CD4-positive, alpha-beta T cell treated with Interleukin-4 for 4 hours (primary cell): ENCODE measurements around the gene BACE2.
"Not testable (repeated sequence)": the region's sequence is repeated elsewhere in the genome, so short reads cannot be mapped to it uniquely, and the experiment has no call there.

Source experiments
- DNase-seq: peaks from one replicate; pipeline ENCODE4 v3.0.0-alpha.2; 2020

BACE2 gene

DNA sequence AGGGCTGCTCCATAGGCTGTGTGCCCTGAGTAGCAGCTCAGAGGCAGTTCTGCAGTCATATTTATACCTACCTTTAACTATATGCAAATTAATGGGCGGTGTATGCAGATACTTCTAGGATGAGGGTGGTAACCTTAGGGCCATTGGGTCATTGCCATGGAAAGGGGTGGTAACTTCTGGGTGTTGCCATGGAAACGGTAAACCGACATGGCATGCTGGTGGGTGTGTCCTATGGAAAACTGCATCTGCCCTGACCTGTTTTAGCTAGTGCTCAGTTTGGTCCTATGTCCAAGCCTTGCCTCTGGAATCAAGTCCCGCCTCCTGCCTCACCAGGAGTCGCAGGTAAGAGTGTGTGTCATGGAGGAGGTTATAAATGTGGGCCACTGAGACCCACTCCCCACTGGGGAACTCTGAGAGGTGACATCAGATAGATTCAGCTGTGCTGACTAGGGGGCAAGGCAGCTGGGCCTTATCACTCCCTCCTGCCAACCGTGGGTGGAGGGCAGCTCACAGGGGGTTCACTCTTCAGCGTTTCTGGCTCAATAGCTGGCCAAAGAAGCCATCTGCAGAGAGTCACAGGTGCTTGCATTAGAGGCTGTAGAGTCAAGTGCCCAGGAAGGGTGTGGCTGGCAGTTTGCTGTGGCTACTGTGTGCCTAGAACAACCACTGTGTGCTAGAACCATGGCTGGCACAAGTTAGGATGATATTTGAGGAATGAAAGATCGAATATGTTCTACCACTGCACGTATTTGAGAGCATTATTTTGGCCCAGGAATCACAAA is 19.0 kb downstream of the BACE2 start:
- DNase-seq = no peak

DNA sequence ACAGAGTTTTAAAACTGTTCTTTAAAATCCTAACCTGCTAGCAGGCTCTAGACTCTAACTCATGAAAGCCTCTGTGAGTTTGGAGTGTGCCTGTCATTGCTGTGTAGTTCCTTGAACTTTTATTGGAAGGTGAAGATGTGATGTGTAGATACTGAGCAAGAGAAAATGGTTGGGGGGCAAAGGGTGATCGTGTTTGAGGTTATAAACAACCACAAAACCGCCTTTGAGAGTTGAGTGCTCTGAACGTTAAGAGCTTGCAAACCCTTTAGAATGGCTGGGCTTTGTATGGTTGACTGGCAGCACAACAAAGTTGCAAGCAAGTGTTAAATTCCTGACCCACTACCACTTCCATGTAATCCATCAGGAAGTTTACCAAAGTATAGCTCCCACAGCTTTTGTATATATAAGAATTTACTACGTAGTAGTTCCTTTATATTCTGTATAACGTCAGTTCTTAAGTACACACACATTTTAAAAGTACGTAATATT is 19.6 kb downstream of the BACE2 start:
- no peak for DNase-seq

DNA sequence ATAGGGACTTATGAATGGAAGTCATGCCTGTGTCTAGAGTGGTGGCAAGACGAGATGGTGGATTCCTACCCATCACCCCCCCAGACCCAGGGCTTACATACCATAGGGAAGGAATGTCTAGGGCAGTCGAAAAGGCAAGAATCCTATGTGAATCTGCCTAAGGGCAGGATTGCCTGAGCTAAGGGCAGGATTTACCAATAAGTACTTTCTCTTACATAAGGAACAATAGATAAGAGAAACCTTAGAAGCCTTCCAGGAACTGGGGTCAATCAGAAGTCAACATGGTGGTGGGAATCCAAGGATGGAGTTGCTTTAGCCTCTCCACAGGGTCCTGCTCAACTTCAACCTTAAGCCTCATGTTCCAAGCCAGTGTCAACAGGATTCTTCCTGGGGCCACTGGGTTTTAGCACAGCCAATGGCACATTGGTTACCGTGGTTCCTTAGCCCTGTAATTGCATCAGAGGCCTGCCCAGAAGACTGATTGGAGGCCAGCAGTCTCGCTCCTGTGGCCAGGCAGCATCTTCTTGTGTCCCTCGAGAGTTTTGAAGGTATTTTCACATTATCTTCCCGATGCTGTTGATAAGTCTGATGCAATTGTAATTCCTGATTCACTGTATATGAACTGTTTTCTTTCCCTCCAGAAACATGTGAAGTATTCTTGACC is 20.7 kb downstream of the BACE2 start:
- no peak for DNase-seq

DNA sequence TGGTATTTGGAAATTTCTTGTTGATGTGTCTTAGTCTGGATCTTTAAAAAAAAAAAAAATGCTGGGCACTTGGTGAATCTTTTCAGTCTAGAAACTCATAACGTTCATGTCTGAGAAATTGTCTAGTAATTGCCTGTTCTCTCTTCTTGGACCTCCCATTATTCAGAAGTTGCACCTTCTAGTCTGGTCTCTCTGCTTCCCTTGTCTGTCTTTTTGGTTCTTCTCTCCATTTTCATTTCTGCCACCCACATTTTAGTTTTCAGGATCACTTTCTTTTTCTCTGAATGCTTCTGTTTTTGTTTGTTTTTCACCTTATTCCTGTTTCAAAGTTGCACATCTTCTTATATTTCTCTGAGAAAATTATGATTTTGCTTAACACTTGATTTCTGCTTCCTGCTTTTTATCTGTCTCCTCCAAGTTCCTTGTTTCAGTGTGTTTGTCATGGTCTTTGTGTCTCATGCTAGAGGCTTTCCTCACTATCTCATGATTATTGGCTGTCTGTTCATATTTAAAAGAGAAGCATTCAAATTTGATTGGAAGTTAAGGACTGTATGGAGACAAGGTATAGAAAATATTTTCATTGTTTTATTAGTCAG is 21.3 kb downstream of the BACE2 start:
- DNase-seq = no peak

DNA sequence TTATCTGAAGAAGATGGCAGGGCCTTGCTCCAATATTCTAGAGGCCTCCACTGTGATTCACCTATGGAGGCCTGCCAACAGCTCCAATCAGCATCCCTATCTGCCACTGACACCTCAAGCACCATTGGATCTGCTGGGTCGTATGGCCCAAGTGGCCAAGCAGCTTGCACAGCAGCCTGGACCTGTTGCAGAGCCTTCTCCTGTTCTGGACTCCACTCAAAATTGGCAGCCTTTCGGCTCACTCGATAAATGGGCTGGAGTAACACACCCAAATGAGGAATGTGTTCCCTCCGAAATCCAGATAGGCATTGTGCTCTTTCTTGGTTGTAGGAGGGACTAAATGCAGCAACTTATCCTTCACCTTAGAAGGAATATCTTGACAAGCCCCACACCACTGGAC is 24.6 kb downstream of the BACE2 start:
- DNase-seq = not testable (repeated sequence)

DNA sequence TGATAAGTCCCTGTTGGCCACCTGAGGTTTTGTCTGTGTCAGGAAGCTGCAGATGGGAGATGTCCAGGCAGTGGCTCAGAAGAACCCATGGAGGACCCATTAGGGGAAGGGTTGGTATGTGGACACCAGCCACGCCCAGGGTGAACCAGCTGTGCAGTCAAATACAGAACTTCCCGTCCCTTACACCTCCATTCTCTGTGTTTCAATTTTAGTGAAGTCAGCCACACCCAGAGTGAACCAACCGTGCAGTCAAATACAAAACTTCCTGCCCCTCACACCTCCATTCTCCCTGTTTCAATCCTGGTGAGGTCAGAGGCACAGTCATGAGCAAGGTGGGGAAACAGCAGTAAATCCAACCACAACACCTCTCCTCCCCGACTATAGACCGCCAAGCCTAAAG is 27.4 kb downstream of the BACE2 start:
- DNase-seq = no peak

DNA sequence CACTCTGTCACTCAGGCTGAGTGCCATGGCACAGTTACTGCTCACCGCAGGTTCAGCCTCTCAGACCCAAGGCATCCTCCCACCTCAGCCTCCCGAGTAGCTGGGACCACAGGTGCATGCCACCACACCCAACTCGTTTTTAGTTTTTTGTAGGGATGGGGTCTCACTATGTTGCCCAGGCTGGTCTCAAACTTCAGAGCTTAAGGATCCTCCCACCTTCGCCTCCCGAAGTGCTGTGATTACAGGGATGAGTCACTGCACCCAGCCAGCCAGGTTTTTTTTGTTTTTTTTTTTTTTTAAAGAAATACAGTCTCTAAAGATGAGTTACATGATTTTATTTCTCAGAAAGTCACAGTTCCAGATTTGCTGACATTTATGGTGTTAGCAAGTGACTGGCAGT is 29.0 kb downstream of the BACE2 start:
- DNase-seq = no peak

DNA sequence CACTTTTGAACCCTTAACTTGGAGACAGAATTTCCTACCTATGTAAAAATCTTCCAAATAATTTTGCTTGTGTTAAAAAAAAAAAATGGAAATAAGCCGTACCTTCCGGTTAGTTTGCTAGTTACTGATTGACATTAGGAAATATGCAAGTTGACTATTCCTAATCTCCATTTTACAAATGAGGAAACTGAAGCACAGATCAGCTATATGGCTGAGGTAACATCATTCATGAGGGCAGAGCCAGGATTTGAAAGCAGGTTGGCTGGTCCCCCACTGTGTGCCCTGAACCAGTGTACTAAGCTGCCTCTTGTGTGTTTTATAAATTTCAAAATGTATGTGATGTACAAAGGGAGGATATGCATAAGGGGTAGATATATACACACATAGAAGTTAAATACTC is 29.6 kb downstream of the BACE2 start:
- DNase-seq = no peak

DNA sequence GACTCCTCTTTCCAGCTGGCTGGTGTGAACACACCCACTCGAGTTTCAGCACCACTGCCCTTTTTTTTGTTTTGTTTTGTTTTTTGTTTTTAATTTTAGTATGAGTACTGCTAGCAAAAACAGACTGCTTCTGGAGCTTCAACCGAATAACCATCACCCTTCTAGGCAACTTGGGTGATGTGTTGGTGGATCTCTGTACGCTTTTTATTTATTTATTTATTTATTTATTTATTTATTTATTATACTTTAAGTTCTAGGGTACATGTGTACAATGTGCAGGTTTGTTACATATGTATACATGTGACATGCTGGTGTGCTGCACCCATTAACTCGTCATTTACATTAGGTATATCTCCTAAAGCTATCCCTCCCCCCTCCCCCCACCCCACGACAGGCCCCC is 30.7 kb downstream of the BACE2 start:
- DNase-seq = not testable (repeated sequence)

DNA sequence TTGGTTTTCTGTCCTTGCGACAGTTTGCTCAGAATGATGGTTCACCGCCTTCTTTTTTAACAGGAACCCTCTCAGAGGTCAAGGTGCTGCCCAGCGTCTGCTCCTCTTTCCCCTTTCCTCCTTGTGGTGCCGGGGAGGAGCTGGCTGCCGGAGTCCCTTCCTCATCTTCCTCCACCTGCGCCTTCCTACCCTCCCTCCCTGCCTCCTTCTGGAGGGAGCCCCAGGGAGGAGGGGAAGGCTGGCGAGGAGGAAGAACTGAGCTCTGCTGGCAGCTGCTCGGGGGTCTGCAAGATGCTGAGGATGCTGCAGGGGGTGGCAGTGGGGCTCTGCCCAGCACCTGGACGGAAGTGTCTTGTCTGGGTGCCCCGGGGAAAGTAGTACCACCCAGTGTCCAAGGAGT is 31.2 kb downstream of the BACE2 start:
- DNase-seq = no peak

DNA sequence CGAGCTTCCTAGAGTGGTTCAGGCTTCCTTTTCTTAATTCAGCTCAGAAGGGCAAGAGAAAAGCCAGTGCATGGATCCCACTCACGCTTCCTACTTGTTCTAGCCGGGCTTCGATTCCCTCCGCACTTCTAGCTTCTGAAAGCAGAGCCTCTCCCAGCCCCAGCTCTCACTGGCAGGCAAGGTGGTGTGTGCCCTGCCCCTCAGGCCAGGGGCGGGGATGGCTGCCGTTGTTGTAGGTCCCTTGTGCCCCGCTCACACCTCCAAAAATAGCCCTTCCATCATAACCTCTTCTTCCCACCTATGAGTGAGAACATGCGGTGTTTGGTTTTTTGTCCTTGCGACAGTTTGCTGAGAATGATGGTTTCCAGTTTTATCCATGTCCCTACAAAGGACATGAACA is 31.6 kb downstream of the BACE2 start:
- no peak for DNase-seq

DNA sequence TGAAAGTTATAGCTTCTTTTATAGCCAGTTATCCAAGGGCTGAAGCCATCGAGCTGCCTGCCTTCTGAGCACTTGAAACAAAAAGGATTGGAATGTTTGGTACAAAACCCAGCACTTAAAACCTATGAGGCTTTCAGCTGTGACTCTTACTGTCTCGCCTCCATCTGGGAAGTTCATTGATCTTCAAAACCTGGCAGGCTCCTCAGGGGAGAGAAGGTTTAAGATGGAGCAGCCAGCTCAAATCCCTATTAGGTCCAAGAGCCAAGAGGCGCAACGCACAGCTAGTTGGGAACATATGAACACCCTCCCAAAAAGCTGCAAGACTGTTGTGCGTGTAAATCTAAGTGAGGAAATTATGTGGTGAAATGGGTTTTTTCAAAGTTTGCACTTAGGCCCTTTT is 33.4 kb downstream of the BACE2 start:
- no peak for DNase-seq

DNA sequence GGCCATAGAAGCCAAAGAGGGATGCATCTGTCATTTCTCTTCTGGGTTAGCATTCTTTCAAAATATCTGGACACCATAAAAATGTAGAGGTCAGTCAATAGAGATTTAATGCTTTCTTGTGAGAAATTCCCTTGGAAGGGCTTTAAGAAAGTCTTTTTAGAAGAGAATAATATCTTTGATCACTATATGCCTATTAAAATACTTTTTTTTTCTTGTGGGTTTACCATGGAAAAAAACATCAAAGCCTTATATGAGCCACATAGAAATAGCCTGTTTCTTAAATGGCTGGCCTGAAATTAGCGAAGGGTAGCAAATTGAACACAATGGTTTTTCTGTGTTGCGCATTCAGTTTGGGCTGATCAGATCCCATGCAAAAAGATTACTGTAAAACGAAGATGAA is 36.8 kb downstream of the BACE2 start:
- no peak for DNase-seq

DNA sequence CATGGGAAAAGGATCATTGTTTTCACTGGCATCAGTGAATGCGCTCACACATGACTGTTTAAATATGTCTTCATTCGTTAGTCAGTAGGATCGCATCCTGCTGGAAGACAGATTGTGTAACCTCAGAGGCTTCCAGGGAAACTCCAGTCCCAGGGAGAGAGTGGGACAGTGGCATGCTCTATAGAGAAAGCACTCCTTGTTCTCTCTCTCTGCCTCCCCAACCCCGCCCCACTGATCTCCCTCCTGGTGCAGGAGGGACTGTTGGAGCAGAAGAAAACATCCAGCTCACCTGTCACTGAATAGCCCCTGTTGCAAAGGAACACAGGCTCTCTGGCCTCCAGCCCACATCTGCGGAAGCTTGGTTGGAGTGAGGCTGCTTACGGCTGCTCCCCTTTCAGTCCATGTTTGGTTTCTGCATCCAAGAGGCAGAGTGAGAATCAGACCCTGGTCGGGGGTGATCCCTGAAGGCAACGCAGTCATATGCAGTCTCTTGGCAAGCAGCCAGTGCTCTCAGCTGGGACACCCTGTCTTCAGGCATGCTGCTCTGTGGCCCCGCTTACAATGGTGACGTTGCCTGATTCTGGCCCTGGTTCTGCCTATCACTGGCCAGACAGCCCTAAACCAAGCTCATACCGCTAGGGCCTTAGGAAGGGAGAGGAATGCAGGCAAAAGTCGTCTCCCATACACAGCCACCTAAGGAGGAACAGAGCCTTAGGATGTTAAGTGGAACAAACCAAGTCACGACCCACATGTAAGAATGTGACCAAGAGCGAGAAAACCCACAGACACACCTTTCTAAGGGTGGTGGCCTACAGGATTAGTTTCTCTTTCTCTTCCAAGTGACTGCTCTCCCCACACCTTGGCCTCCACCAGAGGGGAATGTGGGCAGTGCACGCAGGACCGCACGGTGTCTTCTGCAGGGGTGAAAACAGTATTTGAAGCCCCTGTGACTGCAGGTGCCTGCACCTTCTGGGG is 39.7 kb downstream of the BACE2 start:
- DNase-seq = no peak

DNA sequence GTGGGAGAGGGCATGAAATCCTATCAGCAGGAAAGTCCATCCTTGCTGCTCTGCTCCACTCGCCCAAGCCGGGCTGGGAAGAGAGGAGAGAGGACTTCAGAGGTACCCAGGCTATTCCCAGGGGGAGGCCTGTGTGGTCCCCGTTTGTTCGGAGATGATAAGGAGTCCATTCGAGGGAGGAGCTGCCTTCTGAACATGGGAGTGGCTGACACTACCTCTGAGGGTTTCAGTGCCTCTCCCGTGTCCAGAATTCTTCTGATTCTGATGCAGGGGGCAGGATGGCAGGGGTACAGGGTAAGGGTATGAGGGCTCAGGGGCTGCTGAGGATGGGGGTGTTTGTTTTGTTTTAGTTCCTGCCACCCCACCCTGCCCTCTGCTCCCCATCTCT is 40.4 kb downstream of the BACE2 start:
- no peak for DNase-seq

DNA sequence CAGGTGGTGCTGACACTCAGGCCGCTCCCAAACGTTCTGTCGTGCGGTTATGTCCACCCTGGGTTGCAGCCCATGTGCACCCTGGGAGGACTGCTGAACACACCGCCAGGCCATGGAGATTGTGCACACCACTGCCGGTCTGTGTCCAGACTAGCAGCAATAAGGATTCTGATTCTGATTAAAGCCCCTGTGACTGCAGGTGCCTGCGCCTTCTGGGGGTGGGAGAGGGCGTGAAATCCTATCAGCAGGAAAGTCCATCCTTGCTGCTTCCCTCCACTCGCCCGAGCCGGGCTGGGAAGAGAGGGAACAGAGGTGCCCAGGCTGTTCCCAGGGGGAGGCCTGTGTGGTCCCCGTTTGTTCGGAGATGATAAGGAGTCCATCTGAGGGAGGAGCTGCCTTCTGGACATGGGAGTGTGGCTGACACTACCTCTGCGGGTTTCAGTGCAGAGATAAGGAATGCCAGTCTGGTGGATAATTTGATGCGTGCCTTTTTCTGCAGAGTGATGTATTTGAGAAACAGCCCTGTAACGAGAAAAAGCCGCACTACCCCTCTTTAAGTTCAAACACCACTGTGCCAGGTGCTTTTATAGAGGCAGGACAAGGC is 41.2 kb downstream of the BACE2 start:
- DNase-seq = no peak

DNA sequence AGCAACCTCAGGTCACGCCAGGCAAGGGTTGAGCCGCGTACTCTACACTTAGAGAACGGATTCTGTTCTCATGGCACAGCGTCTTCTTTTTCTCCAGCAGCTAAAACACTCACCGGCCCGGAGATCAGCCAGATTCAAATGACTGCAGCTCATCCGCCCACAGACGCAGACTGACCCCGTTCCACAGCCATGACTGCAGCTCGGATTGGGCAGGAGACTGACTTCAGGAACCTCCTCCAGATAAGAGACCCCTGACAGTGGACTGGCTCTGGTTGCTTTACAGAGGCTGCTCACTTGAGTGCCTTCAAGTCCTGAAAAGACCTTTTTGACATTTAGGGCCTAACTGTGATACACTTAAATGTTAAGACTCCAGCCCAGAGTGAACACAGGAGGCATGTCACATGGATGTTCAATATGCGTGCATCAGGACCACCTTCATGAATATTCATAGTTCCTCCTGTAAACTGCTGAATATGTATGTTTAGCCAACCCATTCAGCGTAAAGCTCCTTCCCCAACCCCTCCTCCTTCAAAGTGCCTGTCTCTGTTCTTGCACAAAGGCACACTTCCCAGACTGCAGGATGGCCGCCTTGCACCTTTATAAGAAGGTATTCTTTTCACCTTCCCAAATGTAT is 42.6 kb downstream of the BACE2 start:
- no peak for DNase-seq

DNA sequence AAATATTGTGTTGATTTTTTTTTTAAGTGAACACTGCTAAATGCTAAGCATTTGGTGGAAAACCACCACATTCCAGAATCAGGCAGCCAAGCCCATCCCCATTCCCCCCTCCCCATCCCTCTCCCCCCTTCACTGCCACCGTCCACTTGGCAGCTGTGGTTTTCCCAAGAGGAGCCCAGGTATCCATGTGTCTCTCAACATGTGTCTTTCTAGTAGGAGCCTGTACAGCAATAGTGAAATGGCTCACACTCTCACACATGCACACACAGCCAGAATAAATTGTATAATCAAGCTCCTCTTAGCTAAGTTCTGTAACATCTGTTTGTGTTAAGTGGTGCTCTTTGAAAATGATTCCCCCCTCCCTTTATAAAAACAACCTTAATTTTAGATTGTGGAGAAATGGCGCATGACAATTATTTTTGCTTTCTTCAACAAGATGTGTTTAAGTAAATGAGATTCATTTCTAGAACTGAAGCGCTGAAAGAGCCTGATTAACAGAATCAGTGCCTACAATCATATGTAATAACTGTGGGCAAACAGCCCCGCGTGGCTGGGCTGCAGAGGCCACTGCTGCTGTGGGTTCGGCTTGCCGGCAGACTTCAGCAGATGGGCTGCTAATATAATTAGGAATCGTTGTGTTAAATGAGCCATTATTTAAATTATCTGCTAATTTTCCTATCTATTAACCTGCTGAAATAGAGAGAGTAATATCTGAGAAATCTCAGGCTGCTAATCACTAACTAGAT is 43.3 kb downstream of the BACE2 start:
- no peak for DNase-seq

DNA sequence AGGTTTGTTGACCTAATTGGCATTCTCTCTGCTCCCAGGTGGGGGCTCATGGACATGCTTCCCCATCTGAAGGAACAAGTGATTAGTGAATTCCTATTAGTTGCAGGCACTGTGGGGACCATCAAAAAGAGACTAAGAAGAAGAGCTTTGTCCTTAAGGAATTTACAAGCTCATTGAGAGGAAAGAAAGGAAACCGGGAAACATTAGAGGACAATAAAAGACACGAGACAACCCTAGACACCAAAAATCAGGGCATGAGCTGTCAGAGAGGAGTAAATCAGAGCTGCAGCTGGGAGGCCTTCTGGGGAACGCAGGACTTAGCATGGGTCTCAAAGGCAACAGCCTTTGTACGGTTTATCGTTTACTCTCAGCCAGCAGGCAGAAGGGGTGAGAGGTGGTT is 45.1 kb downstream of the BACE2 start:
- DNase-seq = no peak

DNA sequence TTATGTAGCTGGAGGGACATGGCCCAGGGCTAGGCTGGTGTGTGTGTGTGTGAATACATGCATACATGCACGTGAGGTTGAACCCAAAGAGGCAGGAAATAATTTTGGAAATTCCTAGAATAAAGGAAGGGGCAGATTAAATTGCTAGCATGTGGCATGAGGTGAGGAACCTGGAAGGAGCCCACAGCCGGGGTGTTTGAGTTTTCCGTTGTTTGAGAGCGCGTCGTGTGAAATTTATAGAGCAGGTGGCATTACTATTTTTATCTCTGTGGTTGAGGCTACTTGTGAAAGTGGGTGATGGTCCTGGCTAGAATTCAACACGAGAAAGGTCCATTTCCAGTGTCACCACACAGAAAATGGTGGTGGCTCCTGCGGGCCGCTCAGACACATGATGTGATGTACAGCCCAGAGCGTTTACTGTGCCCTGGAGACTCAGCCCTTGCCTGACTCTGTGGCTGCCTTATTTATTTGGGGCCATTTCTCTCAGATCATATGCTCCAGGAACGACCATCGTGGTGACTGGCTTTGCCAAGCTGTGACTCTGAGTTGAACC is 48.0 kb downstream of the BACE2 start:
- DNase-seq = no peak

DNA sequence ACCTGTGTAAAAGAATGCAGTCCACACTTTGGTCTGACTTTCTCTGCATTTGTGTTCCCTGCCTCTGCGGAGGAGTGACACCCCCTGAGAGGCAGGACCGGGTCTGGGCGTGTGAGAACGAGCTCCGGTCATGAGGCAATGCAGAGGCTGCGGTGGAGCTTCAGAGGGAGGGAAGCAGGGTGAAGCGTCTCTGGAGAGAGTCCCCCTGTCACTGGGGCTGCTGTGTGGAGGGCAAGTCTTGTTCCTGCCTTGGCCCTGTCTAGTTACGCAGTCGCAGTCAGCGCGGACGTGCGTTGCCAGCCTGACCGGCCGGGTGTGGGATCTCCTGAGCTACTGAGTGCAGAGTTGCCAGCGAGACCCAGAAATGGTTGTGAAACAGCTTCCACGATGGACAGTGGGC is 48.5 kb downstream of the BACE2 start:
- no peak for DNase-seq
